ENCODE measurements around the gene ATXN1. TPM values are rescaled to one million over a fixed set of nuclear protein-coding genes. Genes with fewer than 3 reads are reported as not detected.
A peak's percentile ranks its signal among the peaks of the same experiment; 100 is the strongest.

Gene ATXN1
- total and polyA plus RNA-seq, 2 of the 13 experiments (the other 11 are each of a cell fraction or from before 2014, with no cell fraction given), result 20.7 to 39.5 TPM

- TF ChIP-seq, protein P1, sequence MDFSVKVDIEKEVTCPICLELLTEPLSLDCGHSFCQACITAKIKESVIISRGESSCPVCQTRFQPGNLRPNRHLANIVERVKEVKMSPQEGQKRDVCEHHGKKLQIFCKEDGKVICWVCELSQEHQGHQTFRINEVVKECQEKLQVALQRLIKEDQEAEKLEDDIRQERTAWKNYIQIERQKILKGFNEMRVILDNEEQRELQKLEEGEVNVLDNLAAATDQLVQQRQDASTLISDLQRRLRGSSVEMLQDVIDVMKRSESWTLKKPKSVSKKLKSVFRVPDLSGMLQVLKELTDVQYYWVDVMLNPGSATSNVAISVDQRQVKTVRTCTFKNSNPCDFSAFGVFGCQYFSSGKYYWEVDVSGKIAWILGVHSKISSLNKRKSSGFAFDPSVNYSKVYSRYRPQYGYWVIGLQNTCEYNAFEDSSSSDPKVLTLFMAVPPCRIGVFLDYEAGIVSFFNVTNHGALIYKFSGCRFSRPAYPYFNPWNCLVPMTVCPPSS (IDR thresholded peaks at IDR 0.05), result no peak
- TF ChIP-seq SPEN (CRISPR knock-in tag; IDR thresholded peaks at IDR 0.05; ENCODE audit: low read depth), result no peak
- TF ChIP-seq SAP130 (CRISPR knock-in tag; IDR thresholded peaks at IDR 0.05; ENCODE audit: low read depth), result 0 out of 2 replicates have a peak, but pooled peaks have one; percentile 17
- TF ChIP-seq ZNF652 (CRISPR knock-in tag; IDR thresholded peaks at IDR 0.05; ENCODE audit: borderline replicate concordance, low read depth), result peak; percentile 83
- TF ChIP-seq MEIS1 (CRISPR knock-in tag; IDR thresholded peaks at IDR 0.05; ENCODE audit: borderline replicate concordance), result no peak
- peak; percentile 73 for TF ChIP-seq CTCF (CRISPR knock-in tag; IDR thresholded peaks at IDR 0.05)
- TF ChIP-seq RAD21 (CRISPR knock-in tag; IDR thresholded peaks at IDR 0.05), result peak; percentile 59; the same call in 1 of the 2 replicates
- TF ChIP-seq RBM22 (optimal IDR thresholded peaks at IDR 0.05; ENCODE audit: low read length), result no peak
- TF ChIP-seq, protein P2, sequence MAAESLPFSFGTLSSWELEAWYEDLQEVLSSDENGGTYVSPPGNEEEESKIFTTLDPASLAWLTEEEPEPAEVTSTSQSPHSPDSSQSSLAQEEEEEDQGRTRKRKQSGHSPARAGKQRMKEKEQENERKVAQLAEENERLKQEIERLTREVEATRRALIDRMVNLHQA (CRISPR knock-in tag; IDR thresholded peaks at IDR 0.05), result no peak
- no peak for TF ChIP-seq ZNF788 (CRISPR knock-in tag; IDR thresholded peaks at IDR 0.05; ENCODE audit: borderline replicate concordance)
- no peak for TF ChIP-seq SMARCC2 (IDR thresholded peaks at IDR 0.05)
- TF ChIP-seq ZC3H4 (CRISPR knock-in tag; IDR thresholded peaks at IDR 0.05; ENCODE audit: borderline replicate concordance), result no peak
- TF ChIP-seq, protein P3, sequence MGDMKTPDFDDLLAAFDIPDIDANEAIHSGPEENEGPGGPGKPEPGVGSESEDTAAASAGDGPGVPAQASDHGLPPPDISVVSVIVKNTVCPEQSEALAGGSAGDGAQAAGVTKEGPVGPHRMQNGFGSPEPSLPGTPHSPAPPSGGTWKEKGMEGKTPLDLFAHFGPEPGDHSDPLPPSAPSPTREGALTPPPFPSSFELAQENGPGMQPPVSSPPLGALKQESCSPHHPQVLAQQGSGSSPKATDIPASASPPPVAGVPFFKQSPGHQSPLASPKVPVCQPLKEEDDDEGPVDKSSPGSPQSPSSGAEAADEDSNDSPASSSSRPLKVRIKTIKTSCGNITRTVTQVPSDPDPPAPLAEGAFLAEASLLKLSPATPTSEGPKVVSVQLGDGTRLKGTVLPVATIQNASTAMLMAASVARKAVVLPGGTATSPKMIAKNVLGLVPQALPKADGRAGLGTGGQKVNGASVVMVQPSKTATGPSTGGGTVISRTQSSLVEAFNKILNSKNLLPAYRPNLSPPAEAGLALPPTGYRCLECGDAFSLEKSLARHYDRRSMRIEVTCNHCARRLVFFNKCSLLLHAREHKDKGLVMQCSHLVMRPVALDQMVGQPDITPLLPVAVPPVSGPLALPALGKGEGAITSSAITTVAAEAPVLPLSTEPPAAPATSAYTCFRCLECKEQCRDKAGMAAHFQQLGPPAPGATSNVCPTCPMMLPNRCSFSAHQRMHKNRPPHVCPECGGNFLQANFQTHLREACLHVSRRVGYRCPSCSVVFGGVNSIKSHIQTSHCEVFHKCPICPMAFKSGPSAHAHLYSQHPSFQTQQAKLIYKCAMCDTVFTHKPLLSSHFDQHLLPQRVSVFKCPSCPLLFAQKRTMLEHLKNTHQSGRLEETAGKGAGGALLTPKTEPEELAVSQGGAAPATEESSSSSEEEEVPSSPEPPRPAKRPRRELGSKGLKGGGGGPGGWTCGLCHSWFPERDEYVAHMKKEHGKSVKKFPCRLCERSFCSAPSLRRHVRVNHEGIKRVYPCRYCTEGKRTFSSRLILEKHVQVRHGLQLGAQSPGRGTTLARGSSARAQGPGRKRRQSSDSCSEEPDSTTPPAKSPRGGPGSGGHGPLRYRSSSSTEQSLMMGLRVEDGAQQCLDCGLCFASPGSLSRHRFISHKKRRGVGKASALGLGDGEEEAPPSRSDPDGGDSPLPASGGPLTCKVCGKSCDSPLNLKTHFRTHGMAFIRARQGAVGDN (CRISPR knock-in tag; IDR thresholded peaks at IDR 0.05), result no peak
- TF ChIP-seq, protein P4, sequence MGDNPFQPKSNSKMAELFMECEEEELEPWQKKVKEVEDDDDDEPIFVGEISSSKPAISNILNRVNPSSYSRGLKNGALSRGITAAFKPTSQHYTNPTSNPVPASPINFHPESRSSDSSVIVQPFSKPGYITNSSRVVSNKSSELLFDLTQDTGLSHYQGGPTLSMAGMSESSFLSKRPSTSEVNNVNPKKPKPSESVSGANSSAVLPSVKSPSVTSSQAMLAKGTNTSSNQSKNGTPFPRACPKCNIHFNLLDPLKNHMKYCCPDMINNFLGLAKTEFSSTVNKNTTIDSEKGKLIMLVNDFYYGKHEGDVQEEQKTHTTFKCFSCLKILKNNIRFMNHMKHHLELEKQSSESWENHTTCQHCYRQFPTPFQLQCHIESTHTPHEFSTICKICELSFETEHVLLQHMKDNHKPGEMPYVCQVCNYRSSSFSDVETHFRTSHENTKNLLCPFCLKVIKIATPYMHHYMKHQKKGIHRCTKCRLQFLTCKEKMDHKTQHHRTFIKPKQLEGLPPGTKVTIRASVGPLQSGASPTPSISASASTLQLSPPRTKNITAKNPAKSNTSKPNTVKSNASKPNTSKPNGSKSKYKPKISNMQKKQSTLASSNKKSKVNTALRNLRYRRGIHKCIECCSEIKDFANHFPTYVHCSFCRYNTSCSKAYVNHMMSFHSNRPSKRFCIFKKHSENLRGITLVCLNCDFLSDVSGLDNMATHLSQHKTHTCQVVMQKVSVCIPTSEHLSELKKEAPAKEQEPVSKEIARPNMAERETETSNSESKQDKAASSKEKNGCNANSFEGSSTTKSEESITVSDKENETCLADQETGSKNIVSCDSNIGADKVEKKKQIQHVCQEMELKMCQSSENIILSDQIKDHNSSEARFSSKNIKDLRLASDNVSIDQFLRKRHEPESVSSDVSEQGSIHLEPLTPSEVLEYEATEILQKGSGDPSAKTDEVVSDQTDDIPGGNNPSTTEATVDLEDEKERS (CRISPR knock-in tag; IDR thresholded peaks at IDR 0.05), result no peak
- TF ChIP-seq NFRKB (IDR thresholded peaks at IDR 0.05), result no peak
- no peak for TF ChIP-seq HMG20A (CRISPR knock-in tag; IDR thresholded peaks at IDR 0.05; ENCODE audit: borderline replicate concordance)
- no peak for TF ChIP-seq REL (CRISPR knock-in tag; conservative IDR thresholded peaks at IDR 0.05)
- TF ChIP-seq ZNF720 (CRISPR knock-in tag; IDR thresholded peaks at IDR 0.05), result no peak
- no peak for TF ChIP-seq ZNF747 (CRISPR knock-in tag; IDR thresholded peaks at IDR 0.05; ENCODE audit: borderline replicate concordance)
- TF ChIP-seq ZNF883 (CRISPR knock-in tag; IDR thresholded peaks at IDR 0.05; ENCODE audit: not compliant biosample characterization), result no peak
Observed at GRCh38 chr6:16511040-16511660, 250.1 kb downstream of the ATXN1 start (continued).
